Stimulated activated effector memory CD8-positive, alpha-beta T cell treated with anti-CD3 and anti-CD28 coated beads, Interleukin-12 subunit alpha, Interleukin-12 subunit beta, amount 100 ng/mL, for 72 hours (primary cell): Measurements from ENCODE around the gene PPP4R4.
"Not testable (repeated sequence)": the region's sequence is repeated elsewhere in the genome, so short reads cannot be mapped to it uniquely, and the experiment has no call there.

Experiments
- ATAC-seq: fragments of 150-1000 bp; cut with Tn5 transposase; 2 replicates; pipeline ENCODE4 v1.10.0; 2021
- DNase-seq, 2 donors: peaks; one replicate each; pipeline ENCODE4 v3.0.0; 2021 to 2022; ENCODE audit warnings: low spot score in 2 of 2
- H3K27ac Mint-ChIP-seq: one replicate; pipeline ENCODE4 v1.8.0; 2022; ENCODE audit warnings: mild to moderate bottlenecking, mixed read lengths
- H3K36me3 Mint-ChIP-seq: one replicate; pipeline ENCODE4 v1.8.0; 2022; ENCODE audit warnings: mild to moderate bottlenecking, mixed read lengths
- H3K4me1 Mint-ChIP-seq: one replicate; pipeline ENCODE4 v1.8.0; 2022; ENCODE audit warnings: mixed read lengths
- H3K4me3 Mint-ChIP-seq: one replicate; pipeline ENCODE4 v1.8.0; 2022; ENCODE audit warnings: mild to moderate bottlenecking, mixed read lengths
- H3K9me3 Mint-ChIP-seq: one replicate; pipeline ENCODE4 v1.8.0; 2022; ENCODE audit warnings: mixed read lengths

PPP4R4 gene

DNA sequence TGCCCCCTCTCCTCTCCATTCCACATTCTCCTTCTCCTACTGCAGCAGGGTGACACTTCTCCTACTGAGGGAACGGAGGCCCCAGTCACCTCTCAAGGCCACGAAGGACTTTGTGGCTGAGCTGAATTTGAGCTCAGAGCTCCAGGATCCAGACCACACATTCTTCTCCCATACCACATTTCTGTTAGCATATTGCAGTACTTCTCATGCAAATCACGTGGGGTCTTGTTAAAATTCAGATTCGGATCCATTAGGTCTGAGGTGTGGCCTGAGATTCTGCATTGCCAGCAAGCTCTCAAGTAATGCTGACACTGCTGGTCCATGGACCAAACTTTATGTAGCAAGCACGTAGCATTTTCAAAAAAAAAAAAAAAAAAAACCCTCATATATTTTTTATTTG, 35.1 kb upstream of the PPP4R4 start:
- Mint-ChIP-seq H3K9me3 (peaks cover 6% of the 10 kb centered on the region), H3K36me3 (no peaks in the 10 kb centered on the region), H3K27ac (no peak overlapping the region), H3K4me3 (no peak overlapping the region), H3K4me1 (no peaks in the 10 kb centered on the region)
- DNase-seq (no peak), ATAC-seq (no peak)

DNA sequence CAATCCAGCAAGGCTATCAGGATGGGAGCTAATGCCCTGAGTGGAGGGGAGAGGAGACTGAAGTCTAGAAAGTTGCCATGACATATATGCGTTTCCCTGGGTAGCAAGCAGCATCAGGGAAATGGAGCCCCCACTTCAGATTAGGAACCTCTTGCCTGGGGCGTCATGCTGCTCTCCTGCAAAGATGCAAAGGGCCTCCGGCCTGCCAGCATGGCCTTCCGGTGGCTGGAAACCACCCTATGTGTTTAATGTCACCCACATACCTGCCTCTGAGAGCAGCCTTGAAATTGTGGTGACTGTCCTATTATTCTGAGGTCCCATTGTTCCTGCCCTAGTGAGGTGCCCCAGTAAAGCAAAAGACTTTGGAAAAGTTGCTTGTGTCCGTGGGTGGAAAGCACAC, 34.7 kb upstream of the PPP4R4 start:
- H3K4me1 Mint-ChIP-seq, result no peaks in the 10 kb centered on the region
- H3K9me3 Mint-ChIP-seq, result peaks cover 6% of the 10 kb centered on the region
- no peak for DNase-seq
- ATAC-seq, result no peak
- H3K27ac Mint-ChIP-seq, result no peak overlapping the region
- H3K4me3 Mint-ChIP-seq, result no peak overlapping the region
- H3K36me3 Mint-ChIP-seq, result no peaks in the 10 kb centered on the region

DNA sequence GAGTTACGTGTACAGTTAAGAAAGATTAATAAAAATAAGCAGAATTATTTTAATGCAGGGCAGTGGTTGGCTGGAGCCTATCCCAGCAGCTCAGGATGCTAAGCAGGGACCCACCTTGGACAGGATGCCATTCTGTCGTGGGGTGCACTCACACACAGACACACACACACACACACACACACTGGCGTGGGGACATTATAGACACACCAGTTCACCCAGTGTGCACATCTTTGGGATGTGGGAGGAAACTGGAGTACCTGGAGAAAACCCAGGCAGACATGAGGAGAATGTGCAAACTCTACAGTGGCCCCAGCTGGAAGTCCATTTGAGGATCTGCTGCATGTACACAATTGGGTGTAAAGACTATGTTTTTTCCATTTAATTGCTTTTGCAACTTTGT, 31.9 kb upstream of the PPP4R4 start:
- H3K9me3 Mint-ChIP-seq, result no peaks in the 10 kb centered on the region
- no peak overlapping the region for H3K27ac Mint-ChIP-seq
- H3K4me1 Mint-ChIP-seq, result peaks cover 12% of the 10 kb centered on the region
- H3K36me3 Mint-ChIP-seq, result no peaks in the 10 kb centered on the region
- ATAC-seq (no peak), DNase-seq (no peak)
- no peak overlapping the region for H3K4me3 Mint-ChIP-seq

DNA sequence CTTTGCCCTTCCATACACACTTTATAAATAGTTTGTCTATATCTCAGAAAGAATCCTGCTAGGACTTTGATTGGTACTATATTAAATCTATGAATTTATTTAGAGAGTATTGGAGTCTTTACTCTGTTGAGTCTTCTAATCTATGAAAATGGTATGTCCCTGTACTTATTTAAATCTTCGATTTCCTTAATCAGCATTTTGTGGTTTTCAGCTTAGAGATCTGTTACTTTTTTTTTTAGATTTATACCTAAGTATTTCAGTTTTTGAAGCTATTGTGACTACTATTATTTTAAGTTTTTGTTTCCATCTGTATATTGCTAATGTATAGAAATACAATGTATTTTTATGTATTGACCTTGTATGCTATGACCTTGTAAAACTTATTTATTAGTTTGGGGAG, 31.3 kb upstream of the PPP4R4 start:
- H3K27ac Mint-ChIP-seq, result no peak overlapping the region
- H3K4me3 Mint-ChIP-seq, result no peak overlapping the region
- H3K9me3 Mint-ChIP-seq, result no peaks in the 10 kb centered on the region
- DNase-seq (no peak), ATAC-seq (no peak)
- H3K4me1 Mint-ChIP-seq, result peaks cover 15% of the 10 kb centered on the region
- H3K36me3 Mint-ChIP-seq, result no peaks in the 10 kb centered on the region

DNA sequence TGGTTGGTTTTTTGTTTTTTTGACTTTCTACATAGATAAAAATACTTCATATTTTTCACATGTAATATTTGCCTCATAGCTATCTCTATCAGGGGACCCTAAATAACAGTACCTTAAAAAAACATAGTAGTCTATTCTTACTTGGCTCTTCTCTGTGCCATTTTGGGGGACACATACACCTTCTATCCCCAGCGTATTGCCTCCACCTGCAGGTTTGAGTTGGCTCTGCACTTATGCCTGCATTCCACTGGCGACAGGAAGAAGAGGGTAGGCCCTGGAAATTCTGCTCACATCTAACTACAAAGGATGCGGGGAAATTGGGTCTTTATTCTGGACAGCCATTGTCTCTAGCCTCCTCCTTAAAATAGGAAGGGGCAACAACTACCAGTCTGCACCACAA, 30.9 kb upstream of the PPP4R4 start:
- Mint-ChIP-seq H3K27ac (no peak overlapping the region), H3K4me1 (peaks cover 15% of the 10 kb centered on the region), H3K4me3 (no peak overlapping the region), H3K36me3 (no peaks in the 10 kb centered on the region), H3K9me3 (no peaks in the 10 kb centered on the region)
- ATAC-seq (no peak), DNase-seq (peak in 1 of 2 donors; percentile 46)

DNA sequence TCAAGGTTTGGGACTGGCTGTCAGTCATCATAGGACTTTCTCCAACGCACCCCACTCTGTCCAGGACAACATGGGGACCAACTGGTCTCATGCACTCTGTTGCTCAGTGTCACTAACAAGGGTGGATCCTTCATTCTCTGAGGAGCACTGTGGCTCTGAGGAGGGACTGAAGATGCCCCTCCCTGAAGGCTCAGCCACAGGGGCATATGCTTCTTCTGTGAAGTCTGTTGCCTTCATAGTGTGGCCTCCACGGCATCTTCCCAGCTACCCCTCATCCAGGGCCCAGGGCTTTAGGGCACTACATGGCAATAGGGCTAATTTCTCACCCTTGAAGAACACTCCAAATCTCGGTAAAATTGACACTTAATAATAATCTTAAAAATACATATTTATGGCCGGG, 30.4 kb upstream of the PPP4R4 start:
- Mint-ChIP-seq H3K4me1 (peaks cover 15% of the 10 kb centered on the region), H3K4me3 (no peak overlapping the region), H3K9me3 (no peaks in the 10 kb centered on the region), H3K36me3 (no peaks in the 10 kb centered on the region), H3K27ac (no peak overlapping the region)
- DNase-seq (peak in 1 of 2 donors; percentile 30), ATAC-seq (no peak)

DNA sequence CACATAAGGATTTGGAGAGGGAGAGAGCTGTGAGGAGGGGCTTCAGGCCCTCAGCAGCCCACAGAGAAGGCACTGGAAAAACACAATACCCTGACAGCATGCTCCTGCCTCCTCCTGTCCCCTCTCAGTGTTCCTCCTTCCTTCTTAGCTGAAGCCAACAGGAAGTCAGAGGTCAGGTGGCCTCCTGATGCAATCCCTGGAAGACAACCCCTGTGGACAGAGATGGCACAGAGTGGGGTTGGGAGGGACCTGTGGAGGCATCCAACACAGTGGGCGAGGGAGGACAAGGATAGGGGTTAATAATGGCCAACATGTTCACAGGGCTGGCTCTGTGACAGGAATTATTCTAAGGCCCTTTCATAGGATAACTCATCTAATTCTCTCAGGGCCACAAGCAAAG, 29.4 kb upstream of the PPP4R4 start:
- peaks cover 15% of the 10 kb centered on the region for H3K4me1 Mint-ChIP-seq
- DNase-seq (no peak), ATAC-seq (no peak)
- no peaks in the 10 kb centered on the region for H3K36me3 Mint-ChIP-seq
- H3K9me3 Mint-ChIP-seq, result no peaks in the 10 kb centered on the region
- no peak overlapping the region for H3K27ac Mint-ChIP-seq
- no peak overlapping the region for H3K4me3 Mint-ChIP-seq

DNA sequence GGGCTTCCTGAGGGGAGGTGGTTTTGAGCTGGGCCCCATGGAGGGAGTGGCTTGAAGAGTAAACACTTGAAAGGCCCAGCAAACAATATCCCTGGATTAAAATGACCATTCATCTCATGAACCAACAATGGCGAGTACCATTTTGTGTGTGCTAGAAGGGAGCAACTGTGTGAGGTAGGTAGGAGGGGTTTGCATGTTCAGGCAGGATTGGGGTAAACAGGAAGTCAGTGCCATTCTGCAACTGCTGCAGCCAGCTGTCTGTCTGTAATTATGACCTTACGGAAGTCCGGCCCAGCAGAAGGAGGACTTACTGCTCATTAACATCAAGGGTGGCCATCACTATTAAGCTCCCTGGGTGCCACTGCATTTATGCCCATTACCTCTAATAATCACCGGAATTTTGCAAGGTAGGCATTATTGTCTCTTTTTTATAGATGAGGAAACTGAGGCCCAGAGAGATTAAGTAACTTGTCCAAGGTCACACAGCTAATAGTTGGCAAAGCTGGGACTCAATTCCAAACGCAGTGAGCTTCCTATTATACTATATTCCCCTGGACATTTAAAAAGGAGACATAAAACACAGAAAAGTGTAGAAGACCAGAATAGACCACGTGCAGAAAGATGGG, 28.1 kb upstream of the PPP4R4 start:
- peaks cover 15% of the 10 kb centered on the region for H3K4me1 Mint-ChIP-seq
- H3K36me3 Mint-ChIP-seq, result no peaks in the 10 kb centered on the region
- no peak overlapping the region for H3K27ac Mint-ChIP-seq
- H3K4me3 Mint-ChIP-seq, result no peak overlapping the region
- no peaks in the 10 kb centered on the region for H3K9me3 Mint-ChIP-seq
- no peak for DNase-seq
- ATAC-seq, result no peak

DNA sequence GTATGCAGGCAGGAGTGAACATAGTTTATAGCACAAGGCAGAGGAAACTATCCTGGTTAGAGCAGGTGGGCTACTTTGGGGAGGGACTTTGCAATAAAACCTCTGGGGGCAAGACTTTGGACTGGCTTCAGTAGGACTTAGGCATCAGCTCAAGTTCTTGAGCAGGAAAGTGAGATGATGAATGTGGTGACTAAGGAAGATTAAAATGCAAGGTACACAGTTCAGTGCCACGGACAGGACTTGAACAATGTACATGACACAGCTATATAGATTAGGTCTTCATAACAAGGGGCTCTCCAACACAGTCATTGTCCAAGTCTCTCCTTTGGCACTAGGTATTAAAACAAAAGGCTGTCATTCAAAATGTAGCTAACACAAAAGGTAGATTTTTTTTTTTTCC, 21.4 kb upstream of the PPP4R4 start:
- Mint-ChIP-seq H3K9me3 (no peaks in the 10 kb centered on the region), H3K27ac (no peak overlapping the region)

DNA sequence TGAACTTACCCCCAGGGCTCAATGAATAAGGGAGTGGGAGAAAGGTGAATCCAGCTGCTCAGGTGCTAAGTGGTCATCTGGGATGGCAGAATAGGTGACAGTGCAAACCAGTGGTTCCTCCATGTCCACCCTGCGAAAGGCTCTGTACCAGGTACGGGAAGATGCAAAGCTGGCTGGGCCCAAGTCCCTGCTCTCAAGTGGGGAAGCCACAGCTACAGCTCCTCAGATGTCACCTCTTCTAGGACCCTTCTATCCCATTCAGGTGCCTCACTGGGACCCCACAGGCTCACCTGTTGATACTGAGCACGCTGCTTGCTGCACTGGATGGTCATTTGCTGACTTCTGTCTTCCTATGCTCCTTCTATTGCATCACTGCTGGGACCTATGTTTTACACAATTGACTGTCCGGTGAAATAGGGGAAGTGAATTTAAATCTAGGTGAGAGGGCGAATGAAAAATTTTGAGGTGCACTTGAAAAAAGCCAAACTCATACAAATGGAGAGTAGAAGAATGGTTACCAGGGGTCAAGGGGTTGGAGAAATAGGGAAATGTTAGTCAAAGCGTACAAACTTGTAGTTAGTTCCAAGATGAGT, 20.3 kb upstream of the PPP4R4 start:
- Mint-ChIP-seq H3K9me3 (no peaks in the 10 kb centered on the region), H3K4me3 (no peak overlapping the region), H3K4me1 (peaks cover 14% of the 10 kb centered on the region), H3K27ac (no peak overlapping the region), H3K36me3 (no peaks in the 10 kb centered on the region)
- no peak for ATAC-seq
- DNase-seq, result no peak

More for the DNA sequence above, 21.4 kb upstream of the PPP4R4 start:
- no peak overlapping the region for H3K4me3 Mint-ChIP-seq
- H3K36me3 Mint-ChIP-seq, result no peaks in the 10 kb centered on the region
- DNase-seq, result no peak
- no peak for ATAC-seq
- peaks cover 2% of the 10 kb centered on the region for H3K4me1 Mint-ChIP-seq

DNA sequence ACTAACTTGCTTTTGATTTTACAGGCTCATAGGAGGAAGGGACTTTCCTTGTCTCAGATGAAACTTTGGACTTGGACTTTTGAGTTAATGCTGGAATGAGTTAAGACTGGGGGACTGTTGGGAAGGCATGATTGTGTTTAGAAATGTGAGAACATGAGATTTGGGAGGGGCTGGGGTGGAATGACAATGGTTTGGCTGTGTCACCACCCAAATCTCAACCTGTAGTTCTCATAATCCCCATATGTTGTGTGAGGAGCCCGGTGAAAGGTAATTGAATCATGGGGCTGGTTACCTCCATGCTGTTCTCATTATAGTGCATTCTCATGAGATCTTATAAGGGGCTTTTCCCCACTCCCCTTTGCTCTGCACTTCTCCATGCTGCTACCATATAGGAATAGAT, 18.0 kb upstream of the PPP4R4 start:
- H3K4me3 Mint-ChIP-seq, ATAC-seq, H3K9me3 Mint-ChIP-seq, H3K27ac Mint-ChIP-seq, H3K36me3 Mint-ChIP-seq, DNase-seq: not testable (repeated sequence)
- H3K4me1 Mint-ChIP-seq, result peaks cover 15% of the 10 kb centered on the region

DNA sequence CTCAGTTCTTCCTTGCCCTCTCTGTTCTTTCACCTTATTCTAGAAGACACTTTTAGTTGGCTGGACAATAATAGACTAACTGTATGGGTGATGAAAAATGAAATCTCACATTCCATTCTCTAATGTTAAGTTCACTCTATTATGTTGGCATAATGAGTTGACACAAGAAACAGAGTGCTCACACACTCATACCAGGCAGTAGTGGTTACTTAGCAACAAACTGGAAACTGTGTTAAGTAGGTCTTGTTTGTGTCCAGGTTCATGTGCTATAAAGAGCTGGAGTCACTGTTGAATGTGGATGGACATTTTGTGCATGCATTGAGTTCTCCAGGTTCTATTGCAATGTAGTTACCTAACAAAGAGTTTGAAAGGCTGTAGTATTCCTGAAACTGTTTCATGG, 16.9 kb upstream of the PPP4R4 start:
- peak; percentile 62 for ATAC-seq
- no peaks in the 10 kb centered on the region for H3K36me3 Mint-ChIP-seq
- no peak for DNase-seq
- no peak overlapping the region for H3K27ac Mint-ChIP-seq
- no peak overlapping the region for H3K4me3 Mint-ChIP-seq
- peaks cover 23% of the 10 kb centered on the region for H3K4me1 Mint-ChIP-seq
- no peaks in the 10 kb centered on the region for H3K9me3 Mint-ChIP-seq

DNA sequence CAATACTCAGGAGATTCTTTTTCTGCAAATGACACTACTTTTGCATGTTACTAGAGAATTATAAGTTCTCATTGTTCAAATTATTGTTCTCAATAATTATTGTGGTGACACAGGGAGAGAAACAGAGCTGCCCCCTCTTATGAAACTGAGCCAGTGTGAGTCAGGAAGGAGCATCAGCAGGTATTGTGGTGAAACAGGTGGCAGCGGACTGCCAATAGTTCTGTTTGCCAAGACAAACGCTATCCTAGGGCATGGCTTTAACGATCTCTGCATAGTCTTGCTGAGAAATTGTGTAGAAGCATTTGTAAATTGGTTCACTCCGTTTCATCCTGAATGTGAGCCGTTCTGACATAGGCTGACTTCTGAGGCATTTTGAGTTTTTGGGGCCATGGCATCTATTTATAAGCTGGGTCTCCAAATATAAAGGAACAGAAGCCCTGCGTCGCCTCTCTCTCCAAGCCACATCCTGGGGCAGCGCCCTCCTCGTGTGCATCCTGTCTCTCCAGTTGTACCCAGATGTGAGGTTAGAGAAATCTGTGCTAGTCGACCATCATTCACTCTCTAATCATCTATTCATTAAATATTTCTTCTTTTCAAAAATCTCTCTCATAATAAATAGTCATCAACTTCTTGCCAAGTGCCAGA, 15.8 kb upstream of the PPP4R4 start:
- DNase-seq (no peak), ATAC-seq (peak; percentile 77)
- Mint-ChIP-seq H3K4me1 (peaks cover 25% of the 10 kb centered on the region), H3K9me3 (no peaks in the 10 kb centered on the region), H3K36me3 (no peaks in the 10 kb centered on the region), H3K27ac (no peak overlapping the region), H3K4me3 (no peak overlapping the region)

DNA sequence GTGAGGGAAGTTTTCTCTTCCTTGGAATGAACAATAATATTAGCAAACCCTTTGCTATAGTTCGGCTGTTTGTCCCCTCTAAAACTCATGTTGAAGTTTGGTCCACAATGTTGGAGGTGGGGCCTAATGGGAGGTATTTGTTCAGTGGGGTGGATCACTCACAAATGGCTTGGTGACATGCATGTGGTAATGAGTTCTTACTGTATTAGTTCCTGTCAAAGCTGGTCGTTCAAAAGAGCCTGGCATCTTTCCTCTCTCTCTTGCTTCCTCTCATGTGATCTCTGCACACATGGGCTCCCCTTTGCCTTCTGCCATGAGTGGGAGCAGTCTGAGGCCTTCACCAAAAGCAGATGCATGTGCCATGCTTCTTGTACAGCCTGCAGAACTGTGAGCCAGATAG, 13.1 kb upstream of the PPP4R4 start:
- no peak for DNase-seq
- H3K9me3 Mint-ChIP-seq, result no peaks in the 10 kb centered on the region
- no peak overlapping the region for H3K27ac Mint-ChIP-seq
- no peaks in the 10 kb centered on the region for H3K36me3 Mint-ChIP-seq
- H3K4me1 Mint-ChIP-seq, result peaks cover 31% of the 10 kb centered on the region
- H3K4me3 Mint-ChIP-seq, result no peak overlapping the region
- no peak for ATAC-seq

DNA sequence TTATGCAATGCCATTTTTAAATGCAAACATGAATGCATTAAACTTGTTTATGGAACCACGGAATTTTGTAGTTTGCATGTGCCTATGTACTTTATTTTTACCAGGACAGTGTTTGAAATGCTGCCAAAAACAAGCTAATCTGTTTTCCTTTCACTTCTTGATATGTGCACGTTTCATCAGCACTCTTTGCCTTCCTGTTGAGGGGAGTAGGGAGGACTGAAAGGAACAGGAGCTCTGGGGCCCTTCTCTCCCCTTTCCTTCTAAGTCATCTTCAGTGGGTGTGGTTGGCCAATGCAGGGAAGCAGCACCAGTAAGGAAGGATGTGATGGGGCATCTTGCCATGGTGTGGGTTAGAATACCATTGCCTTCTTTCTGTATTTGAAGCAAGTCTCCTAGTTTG, 12.1 kb upstream of the PPP4R4 start:
- no peaks in the 10 kb centered on the region for H3K9me3 Mint-ChIP-seq
- ATAC-seq (no peak), DNase-seq (no peak)
- no peaks in the 10 kb centered on the region for H3K36me3 Mint-ChIP-seq
- no peak overlapping the region for H3K27ac Mint-ChIP-seq
- H3K4me1 Mint-ChIP-seq, result peaks cover 31% of the 10 kb centered on the region
- no peak overlapping the region for H3K4me3 Mint-ChIP-seq

DNA sequence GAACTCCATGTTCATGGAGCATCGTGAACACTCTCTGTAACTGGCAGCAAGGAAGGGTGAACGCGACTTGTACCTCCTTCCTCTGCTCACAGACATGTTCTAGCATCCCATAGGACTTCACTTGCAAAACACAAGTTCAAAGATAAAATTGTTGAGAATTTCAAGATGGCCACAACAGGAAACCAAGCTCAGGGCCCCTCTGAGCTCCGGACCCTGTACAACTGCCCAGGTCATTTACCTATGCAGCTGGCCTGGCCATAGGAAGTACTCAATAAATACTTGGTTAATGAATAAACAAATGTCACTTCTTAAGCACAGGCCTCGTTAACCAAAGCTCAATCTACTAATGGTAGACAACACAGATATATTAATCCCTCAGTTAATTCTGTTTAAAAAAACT, 11.7 kb upstream of the PPP4R4 start:
- DNase-seq (no peak), ATAC-seq (no peak)
- Mint-ChIP-seq H3K4me1 (peaks cover 31% of the 10 kb centered on the region), H3K9me3 (no peaks in the 10 kb centered on the region), H3K4me3 (no peak overlapping the region), H3K27ac (no peak overlapping the region), H3K36me3 (no peaks in the 10 kb centered on the region)
